Liver (tissue), 3 donors: ENCODE measurements around the gene C2orf76.

ENCODE experiments used
- GABPA ChIP-seq, 2 donors: IDR thresholded peaks in 1 of 2; conservative IDR thresholded peaks in 1 of 2; 2 replicates each; pipeline ENCODE4 v1.6.1; 2016; ENCODE audit warnings: antibody characterized with exemption in 2 of 2, mild to moderate bottlenecking in 1 of 2, moderate library complexity in 1 of 2
- JUND ChIP-seq, 2 donors: IDR thresholded peaks; 2 replicates each; pipeline ENCODE4 v1.6.1; 2016; ENCODE audit warnings: antibody characterized with exemption in 2 of 2
- RAD21 ChIP-seq, 2 donors: IDR thresholded peaks; 2 replicates each; pipeline ENCODE4 v1.6.1; 2016; ENCODE audit warnings: antibody characterized with exemption in 2 of 2, mild to moderate bottlenecking in 2 of 2
- RXRA ChIP-seq, 2 donors: IDR thresholded peaks; 2 replicates each; pipeline ENCODE4 v1.6.1; 2017 to 2018; ENCODE audit warnings: antibody characterized with exemption in 2 of 2, mild to moderate bottlenecking in 1 of 2
- SP1 ChIP-seq: IDR thresholded peaks from 2 replicates; pipeline ENCODE4 v1.6.1; 2018; ENCODE audit warnings: antibody characterized with exemption, mild to moderate bottlenecking
- TAF1 ChIP-seq: conservative IDR thresholded peaks from 2 replicates; pipeline ENCODE4 v1.6.1; 2016; ENCODE audit warnings: antibody characterized with exemption, mild to moderate bottlenecking
- YY1 ChIP-seq: IDR thresholded peaks from 2 replicates; pipeline ENCODE4 v1.6.1; 2016; ENCODE audit warnings: antibody characterized with exemption, mild to moderate bottlenecking
- TF ChIP-seq, protein P1 (sequence below): fragments of 150-350 bp; IDR thresholded peaks from 2 replicates; pipeline ENCODE4 v1.5.1; 2017; ENCODE audit warnings: improper control_type of control experiment, low read depth, low read length; ENCODE audit not compliant: missing input control
- TF ChIP-seq, protein P2 (sequence below): IDR thresholded peaks from 2 replicates; pipeline ENCODE4 v1.6.1; 2016; ENCODE audit warnings: antibody characterized with exemption, mild to moderate bottlenecking
- TF ChIP-seq, protein P3 (sequence below): IDR thresholded peaks from 2 replicates; pipeline ENCODE4 v1.6.1; 2016; ENCODE audit warnings: antibody characterized with exemption
- TF ChIP-seq, protein P4 (sequence below): IDR thresholded peaks from 2 replicates; pipeline ENCODE4 v1.6.1; 2016; ENCODE audit warnings: antibody characterized with exemption
- TF ChIP-seq, protein P5 (sequence below): IDR thresholded peaks from 2 replicates; pipeline ENCODE4 v1.6.1; 2016; ENCODE audit warnings: antibody characterized with exemption
- donor health status: healthy.
- donor health status: healthy.

DNA sequence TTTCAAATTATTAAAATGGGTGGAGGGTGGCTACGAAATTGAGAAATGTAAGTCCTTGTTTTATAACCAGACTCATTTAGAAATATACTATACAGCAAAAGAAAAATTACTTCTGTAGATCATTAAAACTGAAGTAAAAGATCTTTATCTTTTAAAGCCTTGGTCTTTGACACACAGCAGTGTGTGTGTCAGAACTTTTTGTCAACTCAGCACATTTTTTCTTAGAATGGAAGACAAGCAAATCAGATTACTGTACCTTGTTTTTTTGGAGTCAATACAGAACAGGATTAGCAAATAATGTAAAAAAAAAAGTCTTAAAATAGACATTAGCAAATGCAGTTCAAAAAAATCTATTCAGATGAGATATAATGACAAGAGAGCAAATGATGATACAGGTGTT, 49.1 kb downstream of the C2orf76 start:
- TF ChIP-seq, protein P1, sequence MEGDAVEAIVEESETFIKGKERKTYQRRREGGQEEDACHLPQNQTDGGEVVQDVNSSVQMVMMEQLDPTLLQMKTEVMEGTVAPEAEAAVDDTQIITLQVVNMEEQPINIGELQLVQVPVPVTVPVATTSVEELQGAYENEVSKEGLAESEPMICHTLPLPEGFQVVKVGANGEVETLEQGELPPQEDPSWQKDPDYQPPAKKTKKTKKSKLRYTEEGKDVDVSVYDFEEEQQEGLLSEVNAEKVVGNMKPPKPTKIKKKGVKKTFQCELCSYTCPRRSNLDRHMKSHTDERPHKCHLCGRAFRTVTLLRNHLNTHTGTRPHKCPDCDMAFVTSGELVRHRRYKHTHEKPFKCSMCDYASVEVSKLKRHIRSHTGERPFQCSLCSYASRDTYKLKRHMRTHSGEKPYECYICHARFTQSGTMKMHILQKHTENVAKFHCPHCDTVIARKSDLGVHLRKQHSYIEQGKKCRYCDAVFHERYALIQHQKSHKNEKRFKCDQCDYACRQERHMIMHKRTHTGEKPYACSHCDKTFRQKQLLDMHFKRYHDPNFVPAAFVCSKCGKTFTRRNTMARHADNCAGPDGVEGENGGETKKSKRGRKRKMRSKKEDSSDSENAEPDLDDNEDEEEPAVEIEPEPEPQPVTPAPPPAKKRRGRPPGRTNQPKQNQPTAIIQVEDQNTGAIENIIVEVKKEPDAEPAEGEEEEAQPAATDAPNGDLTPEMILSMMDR = no peak
- TF ChIP-seq RAD21 (IDR thresholded peaks at IDR 0.05) = no peak
- TF ChIP-seq, protein P2, sequence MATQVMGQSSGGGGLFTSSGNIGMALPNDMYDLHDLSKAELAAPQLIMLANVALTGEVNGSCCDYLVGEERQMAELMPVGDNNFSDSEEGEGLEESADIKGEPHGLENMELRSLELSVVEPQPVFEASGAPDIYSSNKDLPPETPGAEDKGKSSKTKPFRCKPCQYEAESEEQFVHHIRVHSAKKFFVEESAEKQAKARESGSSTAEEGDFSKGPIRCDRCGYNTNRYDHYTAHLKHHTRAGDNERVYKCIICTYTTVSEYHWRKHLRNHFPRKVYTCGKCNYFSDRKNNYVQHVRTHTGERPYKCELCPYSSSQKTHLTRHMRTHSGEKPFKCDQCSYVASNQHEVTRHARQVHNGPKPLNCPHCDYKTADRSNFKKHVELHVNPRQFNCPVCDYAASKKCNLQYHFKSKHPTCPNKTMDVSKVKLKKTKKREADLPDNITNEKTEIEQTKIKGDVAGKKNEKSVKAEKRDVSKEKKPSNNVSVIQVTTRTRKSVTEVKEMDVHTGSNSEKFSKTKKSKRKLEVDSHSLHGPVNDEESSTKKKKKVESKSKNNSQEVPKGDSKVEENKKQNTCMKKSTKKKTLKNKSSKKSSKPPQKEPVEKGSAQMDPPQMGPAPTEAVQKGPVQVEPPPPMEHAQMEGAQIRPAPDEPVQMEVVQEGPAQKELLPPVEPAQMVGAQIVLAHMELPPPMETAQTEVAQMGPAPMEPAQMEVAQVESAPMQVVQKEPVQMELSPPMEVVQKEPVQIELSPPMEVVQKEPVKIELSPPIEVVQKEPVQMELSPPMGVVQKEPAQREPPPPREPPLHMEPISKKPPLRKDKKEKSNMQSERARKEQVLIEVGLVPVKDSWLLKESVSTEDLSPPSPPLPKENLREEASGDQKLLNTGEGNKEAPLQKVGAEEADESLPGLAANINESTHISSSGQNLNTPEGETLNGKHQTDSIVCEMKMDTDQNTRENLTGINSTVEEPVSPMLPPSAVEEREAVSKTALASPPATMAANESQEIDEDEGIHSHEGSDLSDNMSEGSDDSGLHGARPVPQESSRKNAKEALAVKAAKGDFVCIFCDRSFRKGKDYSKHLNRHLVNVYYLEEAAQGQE = no peak
- TF ChIP-seq, protein P3, sequence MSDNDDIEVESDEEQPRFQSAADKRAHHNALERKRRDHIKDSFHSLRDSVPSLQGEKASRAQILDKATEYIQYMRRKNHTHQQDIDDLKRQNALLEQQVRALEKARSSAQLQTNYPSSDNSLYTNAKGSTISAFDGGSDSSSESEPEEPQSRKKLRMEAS = no peak
- no peak for TF ChIP-seq JUND (IDR thresholded peaks at IDR 0.05)
- TF ChIP-seq TAF1 = no peak
- no peak for TF ChIP-seq RXRA (IDR thresholded peaks at IDR 0.05)
- no peak for TF ChIP-seq GABPA (IDR thresholded peaks at IDR 0.05 in 1 of 2, conservative IDR thresholded peaks at IDR 0.05 in 1 of 2)
- no peak for TF ChIP-seq YY1
- TF ChIP-seq, protein P4, sequence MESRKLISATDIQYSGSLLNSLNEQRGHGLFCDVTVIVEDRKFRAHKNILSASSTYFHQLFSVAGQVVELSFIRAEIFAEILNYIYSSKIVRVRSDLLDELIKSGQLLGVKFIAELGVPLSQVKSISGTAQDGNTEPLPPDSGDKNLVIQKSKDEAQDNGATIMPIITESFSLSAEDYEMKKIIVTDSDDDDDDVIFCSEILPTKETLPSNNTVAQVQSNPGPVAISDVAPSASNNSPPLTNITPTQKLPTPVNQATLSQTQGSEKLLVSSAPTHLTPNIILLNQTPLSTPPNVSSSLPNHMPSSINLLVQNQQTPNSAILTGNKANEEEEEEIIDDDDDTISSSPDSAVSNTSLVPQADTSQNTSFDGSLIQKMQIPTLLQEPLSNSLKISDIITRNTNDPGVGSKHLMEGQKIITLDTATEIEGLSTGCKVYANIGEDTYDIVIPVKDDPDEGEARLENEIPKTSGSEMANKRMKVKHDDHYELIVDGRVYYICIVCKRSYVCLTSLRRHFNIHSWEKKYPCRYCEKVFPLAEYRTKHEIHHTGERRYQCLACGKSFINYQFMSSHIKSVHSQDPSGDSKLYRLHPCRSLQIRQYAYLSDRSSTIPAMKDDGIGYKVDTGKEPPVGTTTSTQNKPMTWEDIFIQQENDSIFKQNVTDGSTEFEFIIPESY = no peak
- TF ChIP-seq, protein P5, sequence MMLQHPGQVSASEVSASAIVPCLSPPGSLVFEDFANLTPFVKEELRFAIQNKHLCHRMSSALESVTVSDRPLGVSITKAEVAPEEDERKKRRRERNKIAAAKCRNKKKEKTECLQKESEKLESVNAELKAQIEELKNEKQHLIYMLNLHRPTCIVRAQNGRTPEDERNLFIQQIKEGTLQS = no peak
- no peak for TF ChIP-seq SP1
